OCI-LY1 (cell line): ENCODE results near the gene ITK.

Source experiments
- EZH2 ChIP-seq: fragments of 200-600 bp; sonication (generic), shearing (Covaris generic); IDR thresholded peaks from 2 replicates; pipeline ENCODE4 v1.8.0; 2017; ENCODE audit warnings: borderline replicate concordance, mixed run types, mild to moderate bottlenecking, antibody characterized with exemption, low read length, moderate library complexity, mixed read lengths
- TF ChIP-seq, protein P1 (sequence below): fragments of 200-600 bp; sonication (generic), shearing (Covaris generic); IDR thresholded peaks from 2 replicates; pipeline ENCODE4 v1.5.1; 2017; ENCODE audit warnings: mild to moderate bottlenecking, antibody characterized with exemption, low read length, moderate library complexity, mixed read lengths

DNA sequence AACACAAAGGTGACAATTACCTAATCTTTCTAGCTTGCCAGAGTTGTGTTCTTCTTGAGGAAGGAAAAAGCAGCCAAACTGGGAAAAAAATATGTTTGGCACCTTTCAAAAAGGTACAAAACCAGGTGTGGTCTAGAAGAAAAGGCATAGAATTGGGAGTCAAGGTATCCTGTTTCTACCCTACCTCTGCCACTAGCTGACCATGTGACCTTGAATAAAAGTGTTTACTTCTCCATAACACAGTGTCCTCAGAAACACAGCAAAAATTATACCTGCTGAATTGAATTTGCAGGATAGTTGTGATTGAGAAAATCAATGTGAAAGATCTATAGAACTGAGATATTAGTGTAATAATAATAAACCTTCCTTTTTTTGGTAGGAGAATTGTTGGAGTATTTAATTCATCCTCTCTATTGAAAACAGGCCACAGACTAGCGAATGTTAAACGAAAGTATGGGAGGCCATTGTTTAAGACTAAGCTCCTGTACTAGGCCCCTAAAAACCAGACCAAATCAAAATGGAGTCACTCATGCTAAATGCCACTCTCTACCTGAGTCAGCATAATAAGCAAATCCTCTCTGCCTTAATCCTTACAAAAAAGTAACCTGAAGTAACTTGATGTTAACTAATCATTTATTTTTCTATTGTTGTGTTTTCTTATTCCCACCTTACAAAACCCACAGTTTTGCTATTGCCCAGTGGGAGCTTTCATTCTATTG, 97.8 kb downstream of the ITK start:
- TF ChIP-seq, protein P1, sequence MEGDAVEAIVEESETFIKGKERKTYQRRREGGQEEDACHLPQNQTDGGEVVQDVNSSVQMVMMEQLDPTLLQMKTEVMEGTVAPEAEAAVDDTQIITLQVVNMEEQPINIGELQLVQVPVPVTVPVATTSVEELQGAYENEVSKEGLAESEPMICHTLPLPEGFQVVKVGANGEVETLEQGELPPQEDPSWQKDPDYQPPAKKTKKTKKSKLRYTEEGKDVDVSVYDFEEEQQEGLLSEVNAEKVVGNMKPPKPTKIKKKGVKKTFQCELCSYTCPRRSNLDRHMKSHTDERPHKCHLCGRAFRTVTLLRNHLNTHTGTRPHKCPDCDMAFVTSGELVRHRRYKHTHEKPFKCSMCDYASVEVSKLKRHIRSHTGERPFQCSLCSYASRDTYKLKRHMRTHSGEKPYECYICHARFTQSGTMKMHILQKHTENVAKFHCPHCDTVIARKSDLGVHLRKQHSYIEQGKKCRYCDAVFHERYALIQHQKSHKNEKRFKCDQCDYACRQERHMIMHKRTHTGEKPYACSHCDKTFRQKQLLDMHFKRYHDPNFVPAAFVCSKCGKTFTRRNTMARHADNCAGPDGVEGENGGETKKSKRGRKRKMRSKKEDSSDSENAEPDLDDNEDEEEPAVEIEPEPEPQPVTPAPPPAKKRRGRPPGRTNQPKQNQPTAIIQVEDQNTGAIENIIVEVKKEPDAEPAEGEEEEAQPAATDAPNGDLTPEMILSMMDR = no peak
- TF ChIP-seq EZH2 = no peak
